ENCODE results near the gene REN.
A peak's percentile ranks its signal among the peaks of the same experiment; 100 is the strongest.

REN gene

DNA sequence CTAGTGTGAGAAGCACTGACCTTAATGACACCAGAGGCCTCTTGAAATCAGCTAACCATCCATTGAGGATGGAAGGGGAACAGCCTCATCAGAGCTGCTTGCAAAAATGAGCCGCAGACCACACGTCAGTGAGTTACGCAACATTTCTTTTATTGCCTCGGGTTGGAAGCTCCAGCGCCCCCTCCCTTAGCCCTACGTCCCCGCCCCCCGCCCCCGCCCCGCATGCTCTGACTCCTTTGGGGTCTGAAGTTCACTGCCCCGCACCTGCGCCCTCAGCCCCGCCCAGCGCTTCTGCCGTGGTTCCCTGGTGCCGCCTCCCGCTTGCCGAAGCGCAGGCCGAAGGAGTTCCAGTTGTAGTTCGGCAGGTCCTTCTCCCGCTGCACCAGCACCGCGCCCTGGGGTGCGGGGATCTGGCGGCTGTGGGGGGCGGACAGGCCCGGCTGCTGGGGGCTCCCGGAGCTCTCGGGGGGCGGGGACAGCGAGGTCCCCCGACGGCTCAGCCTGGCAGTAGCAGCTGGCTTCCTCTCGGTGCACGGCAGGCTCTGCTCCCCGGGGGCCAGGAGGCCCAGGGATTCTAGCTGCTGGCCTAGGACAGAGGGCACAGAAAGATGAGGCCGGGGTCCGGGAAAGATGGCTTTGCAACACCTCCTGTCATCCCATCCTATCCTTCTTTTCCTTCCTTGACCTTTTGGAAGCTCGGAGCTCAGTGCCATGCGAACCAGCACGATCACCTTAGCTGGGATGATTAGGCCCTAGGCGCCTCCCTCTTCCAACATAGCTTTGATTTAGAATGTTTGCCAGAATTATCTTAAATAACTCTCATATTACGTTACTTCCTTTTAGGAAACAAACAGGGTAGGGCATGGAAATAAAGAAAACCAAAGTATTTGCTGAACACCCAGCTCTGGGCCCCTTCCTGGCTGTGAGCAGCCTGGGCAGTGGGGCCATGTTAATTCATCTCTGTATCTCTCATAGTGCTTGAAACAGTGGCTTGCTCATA is 24.4 kb upstream of the REN start:
- DNase-seq (ENCODE audit: low spot score): no peak

DNA sequence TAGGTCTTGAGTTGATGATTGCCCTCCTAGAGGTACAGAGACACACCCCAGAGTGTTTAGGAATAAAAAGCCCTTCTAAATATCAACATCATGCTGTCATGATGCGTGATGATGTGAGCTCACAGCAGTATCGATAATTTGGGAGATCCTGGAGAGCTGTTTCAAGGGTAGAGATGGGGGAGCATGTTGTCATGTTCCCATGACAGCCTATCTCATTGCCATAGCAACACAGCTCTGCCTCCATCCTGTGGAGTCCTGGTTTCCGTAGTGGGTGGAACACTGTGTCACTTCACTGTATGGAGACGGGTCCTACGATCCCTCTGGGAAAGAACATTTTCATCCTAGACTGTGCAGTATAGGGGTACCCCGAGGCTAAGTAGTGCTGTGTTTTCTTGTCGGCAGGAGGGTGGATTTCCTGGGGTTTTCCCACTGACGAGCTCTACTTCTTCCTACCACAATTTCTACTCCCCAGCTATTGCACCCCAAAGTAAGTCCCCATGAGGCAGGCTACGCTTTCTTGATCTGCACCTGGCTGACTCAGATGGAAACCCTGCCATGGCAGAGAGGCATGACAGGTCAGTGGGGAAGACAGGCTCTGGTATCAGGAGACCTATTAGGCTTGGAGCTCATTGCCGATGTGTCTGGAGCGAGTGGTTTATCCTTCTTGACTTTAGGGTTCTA is 23.0 kb upstream of the REN start:
- no peak for DNase-seq (ENCODE audit: low spot score)

DNA sequence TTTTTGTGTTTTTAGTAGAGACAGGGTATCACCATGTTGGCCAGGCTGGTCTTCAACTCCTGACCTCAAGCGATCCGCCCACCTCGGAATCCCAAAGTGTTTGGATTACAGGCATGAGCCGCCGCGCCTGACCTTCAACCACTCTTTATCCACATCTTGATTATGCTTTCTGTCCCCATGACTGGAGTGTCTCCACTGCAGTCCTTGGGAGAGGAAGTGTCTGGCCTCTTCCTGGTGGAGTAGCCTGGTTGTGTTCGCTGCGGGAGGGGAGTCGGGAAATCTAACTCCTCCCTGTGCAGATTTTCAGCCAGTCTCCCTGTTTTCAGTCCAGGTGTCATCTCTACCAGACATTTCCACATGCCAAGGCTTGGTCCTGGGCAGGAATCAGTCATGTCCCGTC is 20.5 kb upstream of the REN start:
- no peak for DNase-seq (ENCODE audit: low spot score)

DNA sequence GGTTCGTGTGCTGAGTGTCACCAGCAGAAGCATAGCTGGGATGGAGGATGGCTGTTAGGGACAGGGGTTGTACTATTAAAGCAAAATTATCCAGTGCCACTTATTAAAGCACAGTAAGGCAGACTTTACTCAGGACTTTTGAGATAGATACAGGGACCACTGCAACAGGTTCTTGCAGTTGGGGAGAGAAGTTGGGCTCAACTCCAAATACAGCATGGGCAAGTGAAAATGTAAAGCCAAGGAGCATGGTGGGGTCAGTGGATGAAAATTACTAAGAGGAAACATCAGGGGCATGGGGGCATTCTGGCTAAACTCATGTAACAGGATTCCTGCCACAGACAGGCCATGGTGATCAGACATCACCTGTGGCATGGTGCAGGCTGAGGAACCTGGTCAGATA is 15.0 kb upstream of the REN start:
- DNase-seq (ENCODE audit: low spot score): no peak

DNA sequence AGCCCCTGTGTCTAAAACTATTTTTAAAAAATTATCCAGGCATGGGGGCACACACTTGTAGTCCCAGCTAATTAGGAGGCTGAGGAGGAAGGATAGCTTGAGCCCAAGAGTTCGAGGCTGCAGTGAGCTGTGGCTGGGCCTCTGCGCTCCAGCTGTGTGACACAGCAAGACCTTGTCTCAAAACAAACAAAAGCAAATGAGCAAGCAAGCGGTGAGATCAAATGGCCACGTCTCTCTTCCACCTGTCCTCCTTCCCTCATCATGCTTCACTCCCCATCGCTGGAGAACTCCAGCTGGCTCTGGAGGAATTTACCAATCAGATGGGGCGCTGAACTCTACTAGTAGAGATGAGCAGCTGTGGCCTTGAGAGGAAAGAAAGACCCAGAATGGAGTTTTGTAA is 14.0 kb upstream of the REN start:
- DNase-seq (ENCODE audit: low spot score): no peak

DNA sequence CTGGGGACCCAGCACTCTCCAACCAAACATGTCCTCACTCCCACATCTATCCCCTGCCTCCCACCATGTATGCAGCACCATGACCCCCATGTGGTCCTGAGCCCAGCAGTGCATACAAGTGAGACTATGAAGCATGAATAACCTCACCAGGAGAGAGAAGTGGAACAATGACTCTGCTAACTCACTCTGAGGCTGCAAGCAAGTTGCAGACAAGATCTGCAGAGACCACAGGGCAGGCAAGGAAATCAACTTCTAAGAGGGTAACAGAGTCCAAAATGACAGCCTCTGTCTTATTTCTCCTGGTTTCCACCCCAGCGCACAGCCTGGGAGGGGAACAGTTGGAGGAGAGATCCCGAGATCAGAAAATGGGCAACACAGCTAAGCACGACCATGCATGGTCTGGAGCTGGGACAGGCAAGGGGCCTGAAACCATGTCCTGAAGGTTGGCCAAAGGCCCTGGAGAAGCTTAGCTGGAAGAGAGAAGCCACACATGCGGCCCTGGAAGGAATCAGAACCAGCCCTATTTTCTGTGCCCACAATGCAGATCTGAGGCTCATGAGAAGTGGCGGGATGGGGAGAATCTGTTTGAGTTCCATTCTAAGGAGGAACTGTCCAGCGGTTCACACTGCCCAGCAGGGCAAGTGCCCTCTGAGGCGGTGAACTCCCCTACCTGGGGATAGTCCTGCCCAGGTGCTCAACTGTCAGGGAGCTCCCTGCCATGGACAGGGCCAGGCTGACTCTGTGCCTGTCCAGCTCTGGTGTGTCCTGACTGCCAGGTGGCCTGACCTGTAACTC is 12.5 kb upstream of the REN start:
- DNase-seq (ENCODE audit: low spot score): no peak

DNA sequence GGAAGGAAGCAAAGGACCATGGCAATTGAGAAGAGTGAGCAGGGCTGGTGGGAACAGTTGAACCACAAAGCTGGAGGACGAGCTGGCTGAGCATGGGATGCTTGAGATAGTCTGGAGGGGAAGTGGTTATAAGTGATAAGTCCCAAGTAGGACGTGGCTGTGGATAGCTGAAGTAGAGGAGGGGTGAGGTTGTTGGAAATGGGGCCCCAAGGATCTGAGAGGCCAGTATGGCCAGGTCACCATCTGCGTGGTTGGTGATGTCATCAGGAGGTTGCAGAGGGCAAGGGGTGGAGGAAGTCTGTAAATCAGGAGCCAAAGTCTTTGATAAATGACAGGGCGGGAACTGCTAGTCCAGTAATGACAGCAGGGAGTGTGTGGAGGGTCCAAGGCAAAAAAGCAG is 11.0 kb upstream of the REN start:
- no peak for DNase-seq (ENCODE audit: low spot score)

DNA sequence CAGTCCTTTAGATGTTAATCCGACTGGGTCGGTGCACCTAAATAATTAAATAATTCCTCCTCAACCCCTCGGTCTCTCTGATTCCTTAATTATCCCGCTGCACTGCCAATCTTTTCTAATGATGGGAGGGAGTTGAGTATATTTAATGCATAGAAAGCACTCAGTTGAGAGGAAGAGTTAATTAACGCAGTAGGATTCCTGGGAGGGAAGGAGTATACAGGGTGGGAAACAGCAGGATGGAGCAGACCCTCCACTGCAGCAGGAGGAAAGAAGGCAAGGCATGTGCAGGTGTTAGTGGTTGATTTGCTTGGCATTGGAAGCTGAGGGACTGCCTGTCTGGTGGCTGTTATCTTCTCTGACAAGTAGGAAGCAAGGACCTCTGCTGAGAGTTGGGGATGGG is 9.9 kb upstream of the REN start:
- DNase-seq (ENCODE audit: low spot score): no peak

DNA sequence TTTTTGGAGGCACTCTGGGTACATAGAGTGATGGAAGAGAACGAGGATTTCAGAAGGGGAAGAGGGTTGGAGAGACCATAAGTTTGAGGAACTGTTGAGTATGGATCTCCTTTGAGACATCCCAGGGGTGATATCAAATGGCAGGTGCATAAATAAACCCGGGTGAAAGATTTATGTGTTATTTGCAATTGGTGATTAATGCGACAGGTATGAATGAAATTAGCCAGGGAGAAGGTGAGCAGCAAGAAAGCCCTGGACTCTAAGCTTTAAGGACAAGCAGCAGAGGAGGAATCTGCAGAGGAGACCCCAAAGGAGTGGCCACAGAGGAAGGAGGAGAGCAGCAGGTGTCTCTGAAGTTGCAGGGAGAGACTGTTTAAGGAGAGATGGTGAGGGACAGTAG is 8.8 kb upstream of the REN start:
- no peak for DNase-seq (ENCODE audit: low spot score)

DNA sequence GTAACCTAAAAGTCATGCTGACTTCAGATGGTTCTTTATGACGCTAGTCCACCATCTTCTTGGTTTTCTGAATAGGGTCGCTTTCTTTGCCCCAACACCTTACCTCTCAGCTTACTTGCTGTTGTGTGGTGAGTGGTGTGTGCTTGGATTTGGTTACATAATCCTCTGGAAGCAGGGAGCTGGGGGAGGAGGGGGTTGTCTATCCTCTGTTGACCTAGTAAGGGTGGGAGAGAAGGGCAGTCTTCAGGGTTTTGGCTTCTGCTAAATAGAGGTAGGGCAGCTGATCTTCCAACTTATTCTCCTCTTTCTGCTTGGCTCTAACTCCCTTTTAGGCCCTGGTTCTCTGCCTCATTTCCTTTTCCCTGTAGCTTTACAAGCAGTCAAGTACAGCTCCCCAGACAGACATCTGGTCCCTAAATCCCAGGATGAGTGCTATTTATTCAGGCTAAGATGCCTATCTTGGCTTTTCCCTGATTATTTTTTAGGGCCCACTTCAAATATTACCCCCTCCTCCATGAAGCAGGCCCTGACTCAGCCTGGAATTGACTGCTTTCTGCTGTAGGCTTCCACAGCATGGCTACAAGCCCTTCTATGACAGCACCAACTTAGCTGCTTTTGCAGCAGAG is 6.4 kb upstream of the REN start:
- no peak for DNase-seq (ENCODE audit: low spot score)

DNA sequence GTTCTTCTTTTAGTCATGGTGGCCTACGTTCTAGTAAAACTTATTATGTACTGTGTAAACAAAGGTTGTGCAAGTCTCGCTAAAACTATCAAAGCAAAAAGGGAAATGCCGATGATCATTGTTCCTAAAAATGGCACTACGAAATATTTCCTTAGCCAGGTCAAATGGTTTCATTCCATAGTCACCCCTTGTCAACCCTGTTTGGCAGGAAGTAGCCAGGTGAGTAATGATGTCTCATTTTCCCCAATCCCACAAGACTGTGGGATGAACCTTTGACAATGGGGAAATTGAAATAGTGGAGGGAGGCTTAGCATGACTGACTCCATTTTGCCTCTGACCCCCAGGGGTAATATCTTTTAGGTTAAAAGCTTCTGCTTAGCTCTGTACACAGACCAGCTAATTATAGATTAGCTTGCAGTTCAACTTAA is 5.6 kb upstream of the REN start:
- DNase-seq (ENCODE audit: low spot score): no peak

DNA sequence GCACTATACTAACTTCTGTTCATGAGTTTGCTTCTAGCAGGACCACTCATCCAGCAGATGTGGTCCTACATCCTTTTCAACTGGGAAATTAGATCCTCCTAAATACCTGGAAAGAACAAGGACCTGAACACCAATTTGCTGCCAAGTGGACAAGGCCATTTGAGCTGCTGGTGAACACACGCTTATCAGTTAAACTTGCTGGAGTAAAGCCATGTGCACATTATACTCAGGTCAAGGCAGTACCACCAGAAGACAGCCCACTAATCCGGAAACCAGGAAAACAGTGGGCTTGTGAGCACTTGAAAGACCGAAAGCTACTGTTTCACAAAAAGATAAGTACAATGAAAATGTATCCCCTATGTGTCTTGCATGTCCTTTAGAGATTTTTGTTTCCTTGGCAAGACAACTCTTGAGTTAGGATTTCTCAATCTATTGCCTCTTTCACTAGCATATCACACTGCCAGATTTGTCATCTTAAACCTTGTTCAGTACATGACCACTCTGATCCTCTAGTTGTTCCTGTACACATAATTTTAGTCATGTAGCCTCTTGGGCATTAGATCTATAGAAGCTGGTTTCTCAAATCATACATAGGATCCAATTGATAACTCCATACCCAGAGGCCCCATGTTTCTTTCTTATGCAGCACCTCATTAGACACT is 4.5 kb upstream of the REN start:
- DNase-seq (ENCODE audit: low spot score): no peak

DNA sequence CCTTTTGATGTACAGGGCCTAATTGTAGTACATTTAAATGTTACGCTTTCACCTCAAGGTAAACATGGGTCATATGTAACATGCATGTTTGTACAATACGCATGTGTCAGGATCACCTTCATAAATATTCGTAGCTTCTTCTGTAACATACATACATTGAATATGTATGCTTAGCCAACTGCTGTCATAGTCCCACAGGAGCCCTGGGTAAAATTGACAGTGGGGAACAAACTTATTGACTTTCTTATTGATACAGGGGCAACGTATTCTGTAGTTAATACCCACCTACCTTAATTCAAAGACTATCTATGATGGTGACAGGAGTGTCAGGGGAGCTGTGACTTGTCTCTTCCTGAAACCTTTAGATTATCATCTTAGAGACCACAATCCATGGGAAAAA is 3.7 kb upstream of the REN start:
- DNase-seq (ENCODE audit: low spot score): no peak

DNA sequence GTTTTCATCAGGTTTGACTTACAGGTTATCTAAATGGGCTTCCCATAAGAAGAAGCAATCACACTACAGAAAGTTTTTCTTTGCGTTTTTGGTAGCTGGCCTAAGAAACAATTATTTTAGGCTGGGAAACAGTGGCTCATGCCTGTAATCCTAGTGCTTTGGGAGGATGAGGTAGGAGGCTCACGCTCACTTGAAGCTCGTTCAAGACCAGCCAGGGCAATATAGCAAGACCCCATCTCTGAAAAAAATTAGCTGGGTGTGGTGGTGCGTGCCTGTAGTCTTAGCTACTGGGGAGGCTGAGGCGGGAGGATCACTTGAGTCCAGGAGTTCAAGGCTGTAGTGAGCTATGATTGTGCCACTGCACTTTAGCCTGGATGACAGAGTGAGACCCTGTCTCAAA is 1.6 kb upstream of the REN start:
- no peak for DNase-seq (ENCODE audit: low spot score)

DNA sequence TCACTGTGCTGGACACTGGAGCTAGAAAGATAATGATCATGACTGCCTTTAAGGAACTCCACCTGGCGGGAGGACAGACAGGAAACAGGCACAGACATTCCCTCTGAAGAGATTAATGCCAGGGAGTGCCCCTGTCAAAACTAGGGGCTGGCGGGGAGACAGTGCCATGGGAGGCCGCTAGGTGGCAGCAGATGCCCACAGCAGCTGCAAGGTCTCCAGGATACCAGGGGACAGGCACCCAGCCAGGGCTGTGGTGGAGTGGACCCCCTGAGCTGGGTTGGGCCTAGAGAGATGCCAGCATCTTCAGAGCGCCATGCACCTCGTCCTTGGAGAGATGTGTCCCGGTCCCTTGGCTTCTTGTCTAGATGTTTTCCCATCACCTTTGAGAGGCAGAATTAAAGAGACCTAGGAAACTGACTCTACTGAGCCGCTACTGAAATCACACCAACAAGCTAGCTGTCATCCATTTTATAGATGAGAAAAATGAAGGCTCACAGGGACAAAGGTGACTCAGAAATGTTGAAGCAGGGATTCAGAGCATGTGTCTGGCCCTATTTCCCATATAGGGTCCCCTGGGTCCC is 3.6 kb downstream of the REN start:
- peak; percentile 73 for DNase-seq (ENCODE audit: low spot score)

DNA sequence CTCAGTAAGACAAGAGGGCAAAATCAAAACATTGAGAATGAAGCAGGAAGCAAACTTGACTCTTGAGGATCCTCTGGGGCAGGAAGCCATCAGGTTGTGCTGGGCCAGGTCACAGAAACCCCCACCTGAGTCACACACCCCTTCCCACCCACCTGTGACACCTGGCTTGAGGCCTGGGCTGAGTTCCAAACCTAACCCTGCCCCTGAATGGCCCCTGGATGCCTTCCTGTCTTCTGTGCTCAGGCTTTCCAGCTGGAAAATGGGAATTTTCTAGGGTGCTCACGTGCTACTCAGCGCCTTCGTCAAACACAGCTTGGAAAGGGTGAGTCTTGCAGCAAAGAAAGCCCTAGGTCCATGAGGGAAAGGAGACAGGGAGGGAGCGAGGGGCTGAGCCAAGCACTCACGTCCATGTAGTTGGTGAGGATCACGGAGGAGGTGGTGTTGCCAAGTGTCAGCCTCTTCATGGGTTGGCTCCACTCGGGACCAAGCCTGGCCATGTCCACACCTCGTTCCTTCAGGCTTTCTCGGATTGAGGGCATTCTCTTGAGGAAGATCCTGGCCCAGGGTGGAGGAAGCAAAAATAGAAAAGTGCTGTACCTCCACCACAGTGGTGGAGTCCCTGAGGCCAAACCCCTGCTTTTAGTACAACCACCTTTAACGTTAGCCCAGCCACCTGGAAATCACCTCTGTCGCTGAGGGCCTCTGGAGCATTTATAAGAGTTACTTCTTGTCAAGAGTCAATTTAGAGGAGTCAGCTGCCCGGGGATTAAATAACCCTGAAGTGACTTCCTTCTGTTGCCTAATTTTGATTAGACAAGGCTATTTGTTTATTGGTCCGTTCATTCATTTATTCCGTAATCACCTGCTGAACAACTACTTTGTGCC is 4.3 kb downstream of the REN start:
- DNase-seq (ENCODE audit: low spot score): no peak

DNA sequence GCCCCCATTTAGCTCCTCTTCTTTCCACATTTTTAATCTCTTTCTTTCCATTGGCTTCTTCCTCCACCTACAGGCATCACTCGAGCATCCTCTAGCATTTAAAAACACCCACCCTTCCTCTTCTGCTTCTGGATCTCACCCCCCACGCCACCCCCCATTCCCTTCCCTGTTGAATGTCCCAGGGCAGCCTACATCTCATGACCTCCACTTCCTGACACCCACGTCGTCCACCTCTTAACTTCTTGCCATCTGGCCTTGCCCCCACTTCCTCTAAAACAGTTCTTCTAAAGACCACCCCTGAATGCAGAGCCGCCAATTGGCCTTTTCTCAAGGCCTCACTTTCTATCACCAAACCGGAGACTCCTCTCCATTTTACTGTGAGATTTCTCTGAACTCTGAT is 8.2 kb downstream of the REN start:
- no peak for DNase-seq (ENCODE audit: low spot score)

DNA sequence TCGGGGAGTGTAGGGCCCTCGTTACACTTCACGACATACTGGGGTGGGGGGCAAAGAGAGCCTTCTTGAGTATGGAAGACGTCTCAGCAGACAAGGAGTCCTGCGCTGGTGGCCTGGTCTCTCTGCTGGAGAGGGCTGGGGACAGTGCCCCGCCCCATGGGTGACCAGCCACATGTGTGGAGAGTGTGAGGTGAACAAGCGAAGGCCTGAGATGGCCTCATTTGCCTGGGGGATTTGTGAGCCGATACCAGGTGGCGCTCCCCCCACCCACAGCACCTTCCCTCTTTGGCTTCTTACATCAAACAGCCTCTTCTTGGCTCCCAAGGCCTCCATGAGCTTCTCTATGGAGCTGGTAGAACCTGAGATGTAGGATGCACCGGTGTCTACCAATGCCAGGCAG is 10.3 kb downstream of the REN start:
- no peak for DNase-seq (ENCODE audit: low spot score)

DNA sequence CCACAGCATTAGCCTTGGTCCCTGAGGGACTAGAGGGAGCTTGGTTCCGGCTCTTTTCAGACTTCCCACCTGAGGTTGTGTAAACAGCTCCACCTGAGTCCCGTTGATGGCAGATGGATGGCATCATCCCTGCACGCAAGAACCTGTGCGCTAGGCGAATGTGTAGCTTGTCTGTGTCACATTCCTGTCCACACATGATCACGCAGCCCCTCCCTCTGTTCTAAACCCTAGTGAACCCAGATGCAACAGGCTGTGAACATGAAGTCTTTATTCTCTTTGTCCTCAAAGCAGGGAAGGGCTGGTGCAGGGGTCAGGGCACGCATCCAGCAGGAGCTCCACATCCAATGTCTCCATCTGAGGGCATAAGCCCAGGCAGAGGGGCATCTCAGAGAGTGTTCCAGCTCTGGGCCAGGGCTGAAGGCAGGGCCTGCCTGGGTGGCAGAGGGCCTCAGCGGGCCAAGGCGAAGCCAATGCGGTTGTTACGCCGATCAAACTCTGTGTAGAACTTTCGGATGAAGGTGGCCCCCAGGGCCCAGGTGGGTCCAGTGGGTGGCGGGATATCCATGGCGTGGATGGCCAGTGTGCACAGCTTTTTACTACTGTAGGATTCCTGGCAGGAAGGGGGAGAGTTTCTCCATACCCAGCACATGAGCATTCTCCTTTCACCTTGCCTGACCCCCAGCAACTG is 11.4 kb downstream of the REN start:
- DNase-seq (ENCODE audit: low spot score): no peak

DNA sequence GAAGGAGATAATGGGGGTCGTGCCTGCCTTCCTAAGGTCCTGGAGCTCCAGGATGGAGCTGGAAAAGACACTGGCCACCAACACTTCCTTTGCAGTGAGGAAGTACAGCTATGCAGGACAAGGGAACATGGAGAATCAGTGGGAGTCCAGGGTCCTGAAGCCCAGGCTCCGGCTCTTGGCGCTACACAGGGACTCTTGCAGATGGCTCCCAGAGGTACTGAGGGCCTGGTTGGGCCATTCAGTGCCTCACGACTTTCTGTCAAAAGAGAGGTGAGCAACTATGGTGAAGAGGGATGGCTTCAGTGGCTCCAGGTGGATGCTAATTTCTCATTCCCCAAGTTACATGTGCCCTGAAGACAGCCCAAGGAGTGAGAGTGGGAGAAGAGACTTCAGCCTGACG is 12.5 kb downstream of the REN start:
- no peak for DNase-seq (ENCODE audit: low spot score)

Data from CD4-positive, alpha-beta T cell treated with Interleukin-6 at 100 ng/mL for 8 hours (primary cell).